K562 (cell line): Measurements from ENCODE around the gene ARID3C. TPM values are rescaled to one million over a fixed set of nuclear protein-coding genes. Genes with fewer than 3 reads are reported as not detected.

ENCODE experiments used
- MCM3 ChIP-seq: fragments of 450-650 bp; IDR thresholded peaks from 2 replicates; pipeline ENCODE4 v1.6.1; 2016
- polyA plus RNA-seq, 8 experiments: library from polyadenylated mRNA; depleted of rRNA in 4 of 8; stranded (reverse) in 5 of 8; unstranded in 3 of 8; fragments of >200 nt; fragmentation: Nextera tagmentation in 2 of 8; fragmentation: Illumina TruSeq in 1 of 8; extraction: Ambion mirVana in 2 of 8; extraction: Trizol in 1 of 8; gene quantifications; 2 replicates each; pipeline versions ENCODE4 v1.2.1 to v1.2.3, GENCODE V29; 2011 to 2014; ENCODE audit warnings: inconsistent platforms in 1 of 8, missing spikeins in 1 of 8
- total RNA-seq, 7 experiments: library from RNA; depleted of rRNA in 6 of 7; stranded (reverse); fragments of >200 nt in 6 of 7; fragmentation: Illumina TruSeq in 2 of 7; extraction: Trizol in 2 of 7; gene quantifications; 2 replicates each; pipeline versions ENCODE4 v1.2.1 to v1.2.3, GENCODE V29; 2011 to 2021; ENCODE audit warnings: low replicate concordance in 1 of 7
- TF ChIP-seq, protein P1 (sequence below), 2 experiments: fragments of 450-650 bp; formaldehyde crosslinking in 1 of 2; IDR thresholded peaks; 2 replicates each; pipeline versions ENCODE4 v1.4.0 to v1.6.1; 2014 to 2020; ENCODE audit warnings: mild to moderate bottlenecking in 2 of 2, borderline replicate concordance in 1 of 2, low read depth in 1 of 2

Gene ARID3C
- total and polyA plus RNA-seq, 9 of the 15 experiments (the other 6 are each of a cell fraction or from before 2014, with no cell fraction given) = not detected

DNA sequence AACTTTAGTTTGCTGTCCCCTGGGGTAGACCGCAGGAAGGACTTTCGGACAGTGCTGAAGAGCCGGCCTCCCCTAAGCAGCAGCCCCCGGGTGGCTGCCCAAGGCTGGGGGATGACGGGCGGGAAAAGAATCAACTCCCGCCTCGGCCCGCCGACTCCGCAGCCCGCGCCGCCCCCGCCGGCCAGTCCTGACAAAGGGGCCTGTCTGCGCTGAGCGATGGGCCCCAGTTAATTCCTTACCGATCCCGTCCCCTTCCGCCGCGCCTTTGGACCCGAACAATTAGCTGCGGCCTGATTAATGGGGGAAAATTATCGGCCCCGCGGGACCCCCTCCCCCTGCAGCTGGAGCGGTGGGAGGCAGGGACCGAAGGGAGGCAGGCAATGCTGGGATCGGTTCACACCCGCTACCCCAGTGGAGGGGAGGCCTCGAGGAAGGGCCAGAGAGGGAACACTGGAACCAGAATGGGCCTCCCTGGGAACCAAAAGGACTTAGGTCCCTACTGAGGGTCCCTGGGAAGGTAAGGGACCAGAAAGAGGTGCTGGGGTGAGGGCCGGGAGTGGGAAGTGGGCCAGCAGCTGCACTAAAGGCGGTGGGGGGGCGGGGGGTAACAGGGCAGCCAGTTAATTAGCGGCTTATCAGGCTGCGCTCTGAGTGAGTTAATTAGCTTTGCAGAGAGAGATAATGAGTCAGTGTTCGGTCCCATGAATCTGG, 4.2 kb downstream of the ARID3C start (continued):
- TF ChIP-seq MCM3 = no peak
- TF ChIP-seq, protein P1, sequence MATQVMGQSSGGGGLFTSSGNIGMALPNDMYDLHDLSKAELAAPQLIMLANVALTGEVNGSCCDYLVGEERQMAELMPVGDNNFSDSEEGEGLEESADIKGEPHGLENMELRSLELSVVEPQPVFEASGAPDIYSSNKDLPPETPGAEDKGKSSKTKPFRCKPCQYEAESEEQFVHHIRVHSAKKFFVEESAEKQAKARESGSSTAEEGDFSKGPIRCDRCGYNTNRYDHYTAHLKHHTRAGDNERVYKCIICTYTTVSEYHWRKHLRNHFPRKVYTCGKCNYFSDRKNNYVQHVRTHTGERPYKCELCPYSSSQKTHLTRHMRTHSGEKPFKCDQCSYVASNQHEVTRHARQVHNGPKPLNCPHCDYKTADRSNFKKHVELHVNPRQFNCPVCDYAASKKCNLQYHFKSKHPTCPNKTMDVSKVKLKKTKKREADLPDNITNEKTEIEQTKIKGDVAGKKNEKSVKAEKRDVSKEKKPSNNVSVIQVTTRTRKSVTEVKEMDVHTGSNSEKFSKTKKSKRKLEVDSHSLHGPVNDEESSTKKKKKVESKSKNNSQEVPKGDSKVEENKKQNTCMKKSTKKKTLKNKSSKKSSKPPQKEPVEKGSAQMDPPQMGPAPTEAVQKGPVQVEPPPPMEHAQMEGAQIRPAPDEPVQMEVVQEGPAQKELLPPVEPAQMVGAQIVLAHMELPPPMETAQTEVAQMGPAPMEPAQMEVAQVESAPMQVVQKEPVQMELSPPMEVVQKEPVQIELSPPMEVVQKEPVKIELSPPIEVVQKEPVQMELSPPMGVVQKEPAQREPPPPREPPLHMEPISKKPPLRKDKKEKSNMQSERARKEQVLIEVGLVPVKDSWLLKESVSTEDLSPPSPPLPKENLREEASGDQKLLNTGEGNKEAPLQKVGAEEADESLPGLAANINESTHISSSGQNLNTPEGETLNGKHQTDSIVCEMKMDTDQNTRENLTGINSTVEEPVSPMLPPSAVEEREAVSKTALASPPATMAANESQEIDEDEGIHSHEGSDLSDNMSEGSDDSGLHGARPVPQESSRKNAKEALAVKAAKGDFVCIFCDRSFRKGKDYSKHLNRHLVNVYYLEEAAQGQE (IDR thresholded peaks at IDR 0.05; ENCODE audit: borderline replicate concordance) = no peak
- TF ChIP-seq, protein P1 (CRISPR knock-in tag; IDR thresholded peaks at IDR 0.05; ENCODE audit: low read depth) = no peak
